GM12891 (cell line): Measurements from ENCODE around the gene CNGA3.

Source experiments
- PAX5 ChIP-seq: IDR thresholded peaks from 2 replicates; pipeline ENCODE4 v1.6.1; 2011; ENCODE audit warnings: low read length, moderate library complexity, mild to moderate bottlenecking; ENCODE audit not compliant: insufficient read depth, severe bottlenecking
- POLR2A ChIP-seq: IDR thresholded peaks from 2 replicates; pipeline ENCODE4 v1.6.1; 2011; ENCODE audit warnings: low read depth, low read length, control low read depth
- POLR2AphosphoS5 ChIP-seq: IDR thresholded peaks from 2 replicates; pipeline ENCODE4 v1.6.1; 2011; ENCODE audit warnings: low read depth, low read length, control low read depth
- TAF1 ChIP-seq: IDR thresholded peaks from 2 replicates; pipeline ENCODE4 v1.6.1; 2011; ENCODE audit warnings: low read depth, low read length, control low read depth

- TF ChIP-seq POLR2A (no peak), POLR2AphosphoS5 (no peak), TAF1 (no peak), PAX5 (no peak)
Observed at GRCh38 chr2:98350411-98350810, 4.2 kb downstream of the CNGA3 start.
